Stimulated activated CD4-positive, alpha-beta T cell treated with anti-CD3 and anti-CD28 coated beads, TNF-alpha, amount 100 ng/mL, for 24 hours (primary cell): ENCODE results near the gene WDR11.

ENCODE experiments used
- DNase-seq, 3 experiments: peaks; one replicate each; pipeline ENCODE4 v3.0.0-alpha.2; 2020; ENCODE audit warnings: low read depth in 3 of 3

WDR11 gene, protein sequence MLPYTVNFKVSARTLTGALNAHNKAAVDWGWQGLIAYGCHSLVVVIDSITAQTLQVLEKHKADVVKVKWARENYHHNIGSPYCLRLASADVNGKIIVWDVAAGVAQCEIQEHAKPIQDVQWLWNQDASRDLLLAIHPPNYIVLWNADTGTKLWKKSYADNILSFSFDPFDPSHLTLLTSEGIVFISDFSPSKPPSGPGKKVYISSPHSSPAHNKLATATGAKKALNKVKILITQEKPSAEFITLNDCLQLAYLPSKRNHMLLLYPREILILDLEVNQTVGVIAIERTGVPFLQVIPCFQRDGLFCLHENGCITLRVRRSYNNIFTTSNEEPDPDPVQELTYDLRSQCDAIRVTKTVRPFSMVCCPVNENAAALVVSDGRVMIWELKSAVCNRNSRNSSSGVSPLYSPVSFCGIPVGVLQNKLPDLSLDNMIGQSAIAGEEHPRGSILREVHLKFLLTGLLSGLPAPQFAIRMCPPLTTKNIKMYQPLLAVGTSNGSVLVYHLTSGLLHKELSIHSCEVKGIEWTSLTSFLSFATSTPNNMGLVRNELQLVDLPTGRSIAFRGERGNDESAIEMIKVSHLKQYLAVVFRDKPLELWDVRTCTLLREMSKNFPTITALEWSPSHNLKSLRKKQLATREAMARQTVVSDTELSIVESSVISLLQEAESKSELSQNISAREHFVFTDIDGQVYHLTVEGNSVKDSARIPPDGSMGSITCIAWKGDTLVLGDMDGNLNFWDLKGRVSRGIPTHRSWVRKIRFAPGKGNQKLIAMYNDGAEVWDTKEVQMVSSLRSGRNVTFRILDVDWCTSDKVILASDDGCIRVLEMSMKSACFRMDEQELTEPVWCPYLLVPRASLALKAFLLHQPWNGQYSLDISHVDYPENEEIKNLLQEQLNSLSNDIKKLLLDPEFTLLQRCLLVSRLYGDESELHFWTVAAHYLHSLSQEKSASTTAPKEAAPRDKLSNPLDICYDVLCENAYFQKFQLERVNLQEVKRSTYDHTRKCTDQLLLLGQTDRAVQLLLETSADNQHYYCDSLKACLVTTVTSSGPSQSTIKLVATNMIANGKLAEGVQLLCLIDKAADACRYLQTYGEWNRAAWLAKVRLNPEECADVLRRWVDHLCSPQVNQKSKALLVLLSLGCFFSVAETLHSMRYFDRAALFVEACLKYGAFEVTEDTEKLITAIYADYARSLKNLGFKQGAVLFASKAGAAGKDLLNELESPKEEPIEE

DNA sequence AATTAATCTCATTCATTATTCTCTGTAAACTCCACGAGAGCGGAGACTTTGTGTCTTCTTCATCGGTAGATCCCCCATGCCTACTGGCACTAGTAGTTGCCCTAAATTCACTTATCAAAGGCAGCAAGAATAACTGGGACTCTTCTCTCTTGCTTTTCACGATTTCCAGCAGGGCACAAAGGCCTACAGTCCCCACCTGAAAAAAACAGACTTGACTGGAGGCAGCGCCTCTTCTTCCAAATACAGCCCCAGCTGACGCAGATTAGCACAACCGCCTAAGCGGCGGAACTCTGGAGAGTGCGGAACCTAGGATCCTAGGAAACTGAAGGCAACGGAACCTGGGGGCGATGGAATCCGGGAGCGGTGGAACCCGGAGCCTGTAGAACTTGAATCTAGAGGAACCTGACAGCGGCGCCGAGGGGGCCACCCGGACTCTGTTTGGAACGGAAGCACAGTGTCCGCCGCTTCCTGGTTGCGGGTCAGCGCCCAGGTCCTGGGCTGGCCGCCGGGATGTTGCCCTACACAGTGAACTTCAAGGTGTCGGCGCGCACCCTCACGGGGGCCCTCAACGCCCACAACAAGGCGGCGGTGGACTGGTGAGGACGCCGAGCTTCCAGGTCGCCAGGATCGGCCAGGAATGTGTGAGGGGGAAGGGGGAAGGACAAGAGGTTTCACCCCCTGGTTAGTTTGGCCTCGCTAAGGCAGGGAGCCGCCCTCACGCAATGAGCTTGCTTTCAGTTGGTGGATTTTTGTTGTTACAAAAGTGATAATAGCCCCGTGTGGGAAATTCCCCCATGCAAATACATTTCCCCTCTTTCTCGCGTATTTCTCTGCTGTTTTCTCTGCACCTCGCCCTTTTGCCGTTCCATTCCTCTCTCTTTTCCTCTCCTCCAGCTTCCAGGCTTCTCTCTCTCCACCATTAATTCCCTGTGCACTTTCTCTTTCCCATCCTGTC lies at the start of gene WDR11:
Gene WDR11 (plus strand): TSS at position 452 of the 955 bp plus-strand sequence. CDS start 59 bp downstream, at position 511.
- peak; percentile 48 to 76 (median 51) for DNase-seq

DNA sequence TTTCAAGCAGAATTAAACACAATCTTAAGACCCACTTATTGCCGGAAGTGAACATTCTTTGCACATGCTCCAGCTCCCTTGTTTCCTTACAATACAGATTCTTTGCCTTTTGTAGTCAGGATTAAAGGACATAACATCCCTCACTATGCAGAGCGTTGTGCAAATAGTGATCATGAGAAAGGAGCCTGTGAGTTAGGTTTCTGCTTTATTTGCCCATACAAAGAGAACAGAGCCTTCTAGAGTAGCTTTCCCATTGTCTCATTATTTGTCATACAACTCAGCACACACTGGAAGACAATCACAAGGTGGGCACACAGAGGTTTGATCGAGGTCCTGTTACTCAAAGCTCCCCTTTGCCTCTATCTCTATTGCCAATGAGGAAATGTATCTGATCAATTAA lies 48.2 kb upstream of the WDR11 start:
- no peak for DNase-seq

DNA sequence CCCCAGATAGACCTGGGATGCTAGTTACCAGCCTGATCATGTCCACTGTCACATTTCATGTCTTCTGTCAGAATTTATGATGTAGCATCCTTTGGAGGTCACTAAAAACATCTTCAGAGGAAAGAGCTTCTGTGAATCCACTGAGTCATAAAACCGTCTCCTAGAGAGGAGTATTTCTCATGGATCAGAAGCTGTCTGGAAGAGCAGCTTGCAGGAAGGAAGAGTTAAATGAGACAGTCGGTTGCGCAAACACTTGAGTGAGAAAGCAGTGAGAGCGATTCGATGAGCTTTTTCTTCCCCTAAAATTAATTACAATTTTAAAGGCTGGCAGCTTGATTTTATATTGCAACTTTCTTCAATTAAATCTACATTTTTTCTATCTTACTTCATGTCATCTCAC lies 47.2 kb upstream of the WDR11 start:
- DNase-seq, result no peak

DNA sequence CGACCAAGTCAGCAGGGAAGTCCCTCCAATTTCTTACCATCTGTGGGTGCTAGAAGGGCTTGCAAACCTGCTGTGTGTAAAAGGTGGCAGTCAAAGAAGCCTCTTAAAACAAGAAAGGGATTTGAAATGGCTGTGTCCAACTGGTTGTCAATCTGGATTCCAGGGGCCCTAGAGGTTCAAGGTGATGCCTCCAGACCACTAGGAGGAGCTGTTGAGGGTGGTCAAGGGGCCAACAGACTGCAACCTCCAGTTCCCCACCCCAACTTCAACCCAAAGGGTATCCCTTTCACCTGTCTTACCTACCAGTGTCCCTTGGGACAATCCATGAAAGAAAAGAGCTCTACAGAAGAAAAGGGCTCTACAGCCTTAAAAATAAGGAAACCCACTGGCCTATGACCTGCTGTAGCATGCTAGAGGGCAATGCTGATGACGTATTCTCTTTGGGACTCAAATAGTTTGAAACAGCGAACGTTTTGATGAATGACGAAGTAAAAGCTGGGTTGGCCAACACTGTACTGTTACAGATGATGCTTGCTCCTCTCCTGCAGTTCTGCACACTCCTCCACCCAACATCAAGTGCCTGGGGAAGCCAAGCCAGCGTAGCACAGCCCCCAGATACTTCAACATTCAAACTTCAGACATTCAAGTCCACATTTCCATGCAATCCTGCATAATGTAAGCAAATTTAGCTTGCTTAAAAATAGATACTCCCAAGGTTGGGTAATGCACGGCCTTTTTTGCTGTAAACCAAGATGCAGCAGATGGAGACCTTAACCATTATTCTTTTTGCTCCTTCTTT lies 45.9 kb upstream of the WDR11 start:
- no peak for DNase-seq

DNA sequence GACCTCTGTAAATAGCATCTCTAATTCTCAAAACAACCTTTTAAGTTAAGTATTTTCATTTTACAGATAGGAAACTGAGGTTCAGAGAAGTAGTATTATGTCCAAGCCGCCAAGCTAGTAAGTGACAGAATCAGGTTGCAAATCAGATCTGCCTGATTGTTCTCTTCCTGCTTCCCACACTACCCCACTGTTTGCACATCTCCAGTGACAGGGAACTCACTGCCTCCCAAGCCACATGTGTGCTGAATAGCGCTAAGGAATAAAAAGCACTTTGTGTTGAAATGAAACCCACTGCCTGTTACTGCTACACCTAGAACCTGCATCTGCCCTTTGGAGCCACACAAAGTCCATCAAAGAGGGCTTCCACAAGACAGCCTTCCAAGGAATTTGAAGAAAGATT lies 45.1 kb upstream of the WDR11 start:
- no peak for DNase-seq

DNA sequence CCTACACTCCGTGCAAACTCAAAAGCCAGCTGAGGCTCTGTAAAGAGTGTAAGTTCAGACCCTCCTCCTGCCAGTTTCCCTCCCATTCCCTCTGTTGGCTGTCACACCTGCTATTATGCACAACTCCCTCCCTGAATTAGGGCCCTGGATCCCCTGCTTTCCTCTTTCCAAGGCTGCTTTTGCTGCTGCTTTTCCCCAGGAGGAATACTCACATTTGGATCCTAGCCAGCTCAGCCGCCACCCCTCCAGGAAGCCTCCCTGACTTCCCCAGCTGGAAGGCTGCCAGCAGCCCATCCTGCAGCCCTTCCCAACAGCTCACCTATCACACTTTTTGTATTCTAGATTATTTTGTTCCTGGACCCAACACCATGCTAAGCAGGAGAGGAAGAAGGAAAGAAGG lies 40.9 kb upstream of the WDR11 start:
- DNase-seq, result no peak

DNA sequence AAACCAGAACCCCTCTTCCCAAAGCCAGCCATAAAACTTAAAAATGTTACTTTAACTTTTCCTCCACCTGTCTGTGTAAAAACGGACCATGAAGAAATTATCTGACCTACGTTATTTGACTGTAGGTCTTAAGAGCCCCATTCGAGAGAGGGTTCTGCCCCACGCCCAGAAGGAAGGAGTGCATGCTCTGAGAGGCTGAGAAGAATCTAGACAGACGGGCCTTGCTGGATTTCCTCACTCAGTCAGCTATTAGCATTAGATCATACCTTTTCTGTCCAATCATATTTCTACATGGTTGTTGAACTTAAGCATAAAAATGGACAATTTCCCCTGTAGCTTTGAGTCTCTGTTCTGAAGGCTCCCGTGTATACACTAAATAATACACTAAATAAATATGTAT lies 38.1 kb upstream of the WDR11 start:
- DNase-seq, result no peak

DNA sequence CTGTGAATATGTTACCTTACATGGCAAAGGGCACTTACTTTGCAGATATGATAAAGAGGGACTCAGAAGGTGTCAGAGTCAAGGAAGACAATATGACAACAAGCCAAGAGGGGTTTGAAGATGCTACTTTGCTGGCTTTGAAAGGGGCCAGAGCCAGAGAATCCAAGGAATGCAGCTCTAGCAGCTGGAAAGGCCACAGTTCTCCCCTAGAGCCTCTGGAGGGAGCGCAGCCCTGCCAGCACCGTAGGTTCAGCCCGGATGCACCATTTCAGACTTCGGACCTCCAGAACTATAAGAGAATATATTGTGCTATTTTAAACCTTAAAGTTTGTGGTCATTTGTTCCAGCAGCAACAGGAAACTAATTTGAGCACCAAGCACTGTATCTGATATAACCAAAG lies 32.9 kb upstream of the WDR11 start:
- no peak for DNase-seq

DNA sequence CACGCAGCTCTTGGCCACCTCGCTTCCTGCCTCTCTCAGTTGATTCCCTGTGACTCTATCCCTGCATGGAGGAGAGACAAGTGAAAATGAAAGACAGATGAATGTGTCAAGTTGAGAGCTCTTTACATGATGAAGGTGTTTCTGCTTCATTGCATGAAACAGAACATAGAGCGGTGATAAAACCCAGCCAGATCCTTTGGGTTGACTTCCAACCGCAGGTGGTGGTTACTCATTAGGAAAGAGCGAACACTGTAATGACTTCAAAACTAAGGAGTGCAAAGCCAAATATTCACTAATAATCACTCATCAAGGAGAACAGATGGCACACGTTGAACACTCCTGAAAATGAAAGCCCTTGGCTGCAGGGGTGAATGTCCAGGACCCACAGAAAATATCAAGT lies 31.8 kb upstream of the WDR11 start:
- DNase-seq, result no peak

DNA sequence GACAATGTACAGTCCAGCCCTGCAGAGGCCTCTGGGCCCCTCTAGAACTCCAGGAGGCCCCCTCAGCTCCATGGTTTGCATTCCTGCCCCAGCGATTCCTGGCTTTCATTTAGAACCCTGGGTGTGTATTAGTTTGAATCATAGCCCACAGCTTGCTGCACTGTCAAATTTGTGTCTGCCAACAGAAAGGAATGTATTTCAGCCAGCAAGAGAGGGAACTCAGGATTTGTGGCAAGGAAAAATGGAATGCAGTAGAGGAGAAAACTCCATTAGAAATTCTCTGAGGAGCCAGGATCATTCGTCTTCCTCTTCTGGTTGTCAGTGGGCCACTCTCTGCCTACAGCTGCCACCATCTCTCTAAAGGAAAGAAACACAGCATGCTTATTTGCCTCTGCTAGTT lies 27.9 kb upstream of the WDR11 start:
- DNase-seq, result no peak

DNA sequence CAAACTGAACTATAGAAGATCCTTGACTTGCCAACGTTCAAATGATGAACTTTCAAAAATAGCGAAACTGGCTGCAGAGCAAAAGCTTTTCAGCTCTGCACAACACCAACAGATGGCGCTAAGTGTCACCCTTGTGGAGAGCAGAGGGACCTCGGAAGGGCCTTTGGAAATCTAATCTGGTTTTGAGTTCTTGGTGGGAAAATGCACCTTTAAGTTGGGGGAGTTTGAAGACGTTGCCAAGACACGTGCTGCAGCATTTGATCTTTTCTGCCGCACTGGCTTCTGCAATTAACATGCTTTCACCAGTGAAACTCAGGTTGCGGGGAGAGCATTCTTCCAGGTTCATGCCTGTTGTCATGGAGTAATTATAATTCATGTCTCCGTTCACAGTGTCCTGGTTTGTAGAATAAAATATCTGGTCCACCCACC lies 26.3 kb upstream of the WDR11 start:
- peak in 1 of 3 experiments; percentile 2 for DNase-seq

DNA sequence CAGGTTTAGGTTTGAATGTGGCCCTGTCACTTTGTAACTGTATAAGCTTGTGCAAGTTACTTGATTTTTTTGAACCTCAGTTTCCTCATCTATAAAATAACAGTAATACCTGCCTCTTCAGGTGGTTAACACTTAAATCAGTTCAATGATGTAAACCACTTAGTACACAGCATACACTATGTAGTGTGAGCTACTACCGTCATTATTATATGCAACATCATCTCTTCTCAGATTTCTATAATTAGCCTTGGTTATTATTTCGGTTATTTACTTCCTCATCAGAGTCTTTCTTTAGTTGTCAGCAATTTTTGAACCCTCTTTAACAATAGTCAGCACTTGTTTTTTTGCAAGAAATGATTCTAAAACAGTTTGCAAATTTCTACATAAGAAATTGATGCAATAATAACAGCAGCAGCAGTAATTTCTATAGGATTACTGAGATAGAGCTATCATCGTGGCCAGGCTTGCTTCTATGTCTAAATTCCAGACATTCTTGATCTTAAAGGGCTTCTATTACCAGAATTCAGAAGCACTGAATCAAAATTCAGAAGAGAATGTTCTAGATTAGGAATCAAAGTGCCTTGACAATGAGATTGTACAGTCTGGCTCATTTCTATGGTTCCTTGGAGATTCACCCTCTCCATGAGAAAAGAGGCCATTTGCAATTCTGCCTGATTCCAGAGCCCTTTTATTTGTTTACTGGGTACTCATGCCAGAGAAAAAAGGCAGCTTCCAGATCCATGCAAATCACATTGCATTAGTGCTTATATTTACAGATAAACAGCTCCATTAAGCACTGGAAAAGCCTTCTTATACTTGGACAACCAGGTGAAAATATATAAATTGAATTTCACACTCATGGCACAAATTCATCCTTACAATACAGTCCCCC lies 25.0 kb upstream of the WDR11 start:
- DNase-seq, result no peak

DNA sequence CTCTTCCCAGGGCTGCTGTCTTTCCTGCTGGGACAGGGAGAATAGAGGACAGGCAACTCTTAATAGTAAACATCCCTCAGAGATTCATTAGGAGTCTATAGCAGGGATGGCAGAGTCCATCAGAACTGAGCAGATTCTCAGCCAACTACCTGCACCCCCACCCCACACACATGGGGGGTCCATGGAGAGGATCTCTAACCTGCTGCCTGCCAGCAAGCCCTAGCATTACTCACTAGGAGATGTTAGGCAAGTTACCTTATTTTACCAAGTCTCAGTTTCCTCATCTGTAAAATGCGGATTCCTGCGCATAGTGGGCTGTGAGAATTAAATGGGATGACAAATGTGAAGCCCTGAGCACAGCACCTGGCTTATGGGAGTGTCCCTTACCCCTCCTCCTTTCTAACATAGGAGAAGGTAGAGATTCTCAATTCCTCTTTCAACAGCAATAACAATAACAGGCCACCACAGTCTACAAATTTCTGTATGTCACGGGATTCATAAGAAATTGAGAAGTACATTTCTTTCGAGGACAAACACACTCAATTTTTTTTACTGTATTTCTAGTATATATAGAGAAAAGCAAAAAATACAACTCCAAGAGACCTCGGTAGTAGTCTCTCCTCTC lies 23.8 kb upstream of the WDR11 start:
- no peak for DNase-seq

DNA sequence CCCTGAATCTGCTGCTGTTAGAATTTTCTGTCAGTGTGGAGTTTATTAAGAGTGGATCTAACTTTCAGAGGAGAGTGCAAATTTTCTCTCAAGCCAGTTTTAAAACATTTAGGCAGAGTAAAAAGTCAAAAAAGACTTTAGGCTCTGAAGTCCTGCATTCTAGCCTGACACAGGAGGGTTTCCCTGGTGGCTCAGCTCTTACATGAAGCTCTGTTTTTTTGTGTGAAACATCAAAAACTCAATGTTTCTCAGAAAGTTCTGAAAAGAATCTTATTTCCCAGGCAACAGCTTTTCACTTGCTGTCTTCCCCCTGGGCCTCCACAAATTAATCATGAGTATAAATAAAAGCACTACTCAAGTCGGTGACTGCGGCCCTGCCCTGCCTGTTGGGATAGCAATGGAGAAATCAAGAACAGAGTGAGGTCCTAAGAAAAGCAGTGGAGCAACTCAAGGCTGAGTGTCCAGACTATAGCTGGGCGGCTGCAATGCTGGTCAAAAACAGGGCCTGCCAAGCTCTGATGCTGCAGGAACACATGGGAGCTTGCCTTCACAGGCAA lies 22.3 kb upstream of the WDR11 start:
- DNase-seq, result no peak

DNA sequence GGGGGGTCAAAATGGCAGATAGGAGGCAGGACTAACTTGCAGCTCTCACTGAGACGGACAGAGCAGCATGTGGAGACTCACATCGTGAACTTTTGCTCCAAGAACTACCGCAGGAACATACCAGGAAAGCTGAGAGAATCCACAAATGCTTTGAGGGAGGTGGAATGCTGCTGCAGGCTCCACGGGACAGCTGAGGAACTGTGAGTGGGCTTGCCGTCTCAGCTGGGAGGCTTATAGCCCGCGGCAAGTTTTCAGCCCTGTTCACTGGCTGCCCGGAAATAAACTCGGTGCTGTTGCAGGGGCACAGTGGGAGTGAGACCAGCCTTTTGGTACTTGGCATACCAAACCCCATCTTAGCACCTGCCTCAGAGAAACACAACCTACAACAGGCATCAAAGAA lies 19.1 kb upstream of the WDR11 start:
- DNase-seq, result no peak

DNA sequence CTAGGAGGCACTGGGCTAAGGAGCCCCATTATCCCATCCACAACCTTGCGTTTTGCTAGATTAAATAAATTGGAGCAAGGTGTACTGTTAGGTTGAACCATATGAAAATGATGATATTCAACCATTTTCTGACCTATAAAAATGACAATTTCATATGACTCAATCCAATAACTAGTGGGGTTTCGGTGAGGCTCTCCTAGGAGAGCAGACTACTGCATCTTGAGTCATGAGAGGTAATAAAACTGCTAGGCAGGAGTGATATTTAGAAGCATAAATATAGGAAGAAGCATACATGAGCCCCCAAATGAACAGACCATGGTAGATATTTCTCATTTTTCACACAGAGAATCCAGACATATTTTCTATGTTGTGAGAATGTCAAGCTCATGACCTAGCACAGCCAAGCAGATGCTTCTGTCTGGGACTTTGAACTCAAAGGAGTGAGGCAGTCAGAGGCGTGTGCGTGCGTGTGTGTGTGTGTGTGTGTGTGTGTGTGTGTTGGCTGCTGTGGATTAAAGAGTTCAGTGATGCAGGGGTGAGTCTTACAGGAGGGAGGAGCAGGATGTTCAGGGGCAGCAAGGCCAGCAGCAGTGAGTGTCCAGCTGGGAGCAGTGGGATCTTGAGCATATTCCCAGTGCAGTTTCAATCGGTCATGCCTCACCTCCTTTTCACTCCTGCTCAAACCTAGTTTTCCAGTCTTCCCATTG lies 17.8 kb upstream of the WDR11 start:
- no peak for DNase-seq

DNA sequence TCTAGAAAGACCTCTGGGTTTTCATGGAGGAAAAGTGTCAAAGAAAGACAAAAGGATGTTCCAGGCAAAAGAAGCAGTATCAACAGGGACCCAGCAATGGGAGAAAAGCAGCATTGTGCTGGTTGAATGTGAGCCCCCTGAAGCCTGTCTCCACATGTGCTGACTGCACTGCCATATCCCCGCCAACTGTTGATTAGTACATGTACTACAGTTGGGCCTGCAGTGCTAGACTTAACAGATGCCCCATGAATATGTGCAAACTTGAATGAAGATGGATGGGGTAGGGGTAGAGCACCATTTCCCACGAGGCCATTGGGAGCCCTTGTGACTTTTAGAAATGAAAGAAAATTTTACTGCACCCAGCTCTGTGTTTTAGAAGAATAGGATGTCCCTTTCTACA lies 15.6 kb upstream of the WDR11 start:
- DNase-seq, result no peak

DNA sequence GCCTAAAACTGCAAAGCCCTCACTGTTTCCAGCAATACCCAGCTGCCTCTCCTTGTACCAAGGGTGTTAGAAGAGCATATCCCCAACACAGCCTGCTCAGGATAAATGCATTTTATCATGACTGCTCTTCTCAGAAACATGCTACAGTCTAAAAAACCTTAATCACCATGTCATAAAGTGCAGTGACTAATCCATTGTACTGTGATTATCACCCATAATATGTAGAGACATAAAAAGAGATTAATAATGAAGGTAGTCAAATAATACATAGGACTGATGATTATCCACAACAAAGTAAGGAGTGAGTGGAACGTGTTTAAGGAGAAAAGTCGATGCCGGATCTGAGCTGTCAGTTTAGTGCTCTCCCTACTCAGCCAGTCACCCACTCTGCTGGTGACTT lies 12.2 kb upstream of the WDR11 start:
- DNase-seq, result no peak
